ENCODE data around the gene ACVR1. TPM values are rescaled to one million over a fixed set of nuclear protein-coding genes. Genes with fewer than 3 reads are reported as not detected.

The ACVR1 gene
- total and polyA plus RNA-seq, 9 of the 15 experiments (the other 6 are each of a cell fraction or from before 2014, with no cell fraction given), result 3.8 to 14.3 (median 6.9) TPM

- TF ChIP-seq CLOCK (CRISPR knock-in tag; IDR thresholded peaks at IDR 0.05; ENCODE audit: borderline replicate concordance) (no peak), ZFP91 (CRISPR knock-in tag; IDR thresholded peaks at IDR 0.05) (no peak), MTA1 (IDR thresholded peaks at IDR 0.05; ENCODE audit: borderline replicate concordance) (no peak), E2F3 (CRISPR knock-in tag; IDR thresholded peaks at IDR 0.05) (no peak), ZNF512 (tag; IDR thresholded peaks at IDR 0.05) (no peak), FOSL1 (tag; conservative IDR thresholded peaks at IDR 0.05) (no peak; the same call in 1 of the 2 replicates), ZNF707 (CRISPR knock-in tag; conservative IDR thresholded peaks at IDR 0.05) (no peak), NFIC (IDR thresholded peaks at IDR 0.05) (peak; percentile 91), NONO (IDR thresholded peaks at IDR 0.05; ENCODE audit: low read depth in 2 of 2, low read length in 1 of 2) (no peak), MEF2A (IDR thresholded peaks at IDR 0.05; ENCODE audit: control insufficient read depth, low read depth, low read length) (no peak), ZNF277 (CRISPR knock-in tag; IDR thresholded peaks at IDR 0.05; ENCODE audit: borderline replicate concordance) (no peak), JUN (IDR thresholded peaks at IDR 0.05; ENCODE audit: borderline replicate concordance, low read depth, low read length) (no peak), JUN (CRISPR knock-in tag; IDR thresholded peaks at IDR 0.05; ENCODE audit: borderline replicate concordance) (no peak), ZNF695 (CRISPR knock-in tag; IDR thresholded peaks at IDR 0.05) (no peak), NCOA1 (IDR thresholded peaks at IDR 0.05; ENCODE audit: low read depth) (peak; percentile 66; the same call in 1 of the 2 replicates), ZFX (CRISPR knock-in tag; IDR thresholded peaks at IDR 0.05) (no peak), MYNN (IDR thresholded peaks at IDR 0.05) (peak; percentile 35; the same call in 1 of the 2 replicates), MYNN (CRISPR knock-in tag; IDR thresholded peaks at IDR 0.05) (no peak), FOS (IDR thresholded peaks at IDR 0.05; ENCODE audit: extremely low read depth, insufficient read length) (no peak), SRSF9 (IDR thresholded peaks at IDR 0.05; ENCODE audit: borderline replicate concordance, low read depth, low read length) (no peak), ZNF57 (CRISPR knock-in tag; IDR thresholded peaks at IDR 0.05) (no peak)
Measured at GRCh38 chr2:157899125-157899839, 23.2 kb upstream of the ACVR1 start (continued).

All from K562 (cell line).